ENCODE measurements around the gene BLTP3B. TPM values are rescaled to one million over a fixed set of nuclear protein-coding genes. Genes with fewer than 3 reads are reported as not detected.

Gene BLTP3B
- total and polyA plus RNA-seq, 5 experiments from 2014 or later = 9.7 to 22.4 (median 14.8) TPM

GRCh38 chr12:100157427-100157821 is 14.8 kb upstream of the BLTP3B start:
- H3K4me3 Mint-ChIP-seq = no peak overlapping the region
- no peak overlapping the region for H3K27ac Mint-ChIP-seq
- peaks cover 0 to 2% (median 0%) of the 10 kb centered on the region in 3 donors for H3K36me3 Mint-ChIP-seq
- peaks cover 3 to 7% (median 4%) of the 10 kb centered on the region in 4 donors for H3K4me1 Mint-ChIP-seq
- POLR2A ChIA-PET = no interaction called here
- H3K9me3 Mint-ChIP-seq = no peaks in the 10 kb centered on the region
- DNase-seq = no peak
- peaks cover 0 to 3% (median 0%) of the 10 kb centered on the region in 5 donors for H3K27me3 Mint-ChIP-seq
- no peak for ATAC-seq

- Mint-ChIP-seq H3K4me3 (no peak overlapping the region), H3K27ac (no peak overlapping the region), H3K9me3 (no peaks in the 10 kb centered on the region), H3K4me1 (peaks cover 3 to 7% (median 4%) of the 10 kb centered on the region in 4 donors), H3K36me3 (peaks cover 0 to 2% (median 0%) of the 10 kb centered on the region in 3 donors), H3K27me3 (peaks cover 0 to 3% (median 0%) of the 10 kb centered on the region in 5 donors)
- DNase-seq = no peak
- POLR2A ChIA-PET = no interaction called here
- no peak for ATAC-seq
Observed at GRCh38 chr12:100156731-100157426, 14.2 kb upstream of the BLTP3B start.

GRCh38 chr12:100154474-100155247 is 12.0 kb upstream of the BLTP3B start:
- peak; percentile 57 to 79 for ATAC-seq
- peaks cover 0 to 2% (median 0%) of the 10 kb centered on the region in 3 donors for H3K36me3 Mint-ChIP-seq
- H3K4me3 Mint-ChIP-seq = no peak overlapping the region
- POLR2A ChIA-PET = interaction anchor here (0.7 to 1.6 kb wide), 4 partner anchors 10 to 47 kb away, joined by 3 read pairs; partner anchors contain the start of gene ACTR6
- peak overlapping the region in 1 of 10 donors; percentile 40 for H3K27ac Mint-ChIP-seq
- DNase-seq = peak; percentile 38 to 82 (median 60)
- peaks cover 0 to 3% (median 0%) of the 10 kb centered on the region in 5 donors for H3K27me3 Mint-ChIP-seq
- peaks cover 3 to 7% (median 4%) of the 10 kb centered on the region in 4 donors for H3K4me1 Mint-ChIP-seq
- H3K9me3 Mint-ChIP-seq = no peaks in the 10 kb centered on the region

GRCh38 chr12:100153131-100153530 is 10.5 kb upstream of the BLTP3B start:
- Mint-ChIP-seq H3K9me3 (no peaks in the 10 kb centered on the region), H3K4me1 (peaks cover 3 to 7% (median 4%) of the 10 kb centered on the region in 4 donors), H3K27me3 (peaks cover 0 to 3% (median 0%) of the 10 kb centered on the region in 5 donors), H3K27ac (no peak overlapping the region), H3K36me3 (no peaks in the 10 kb centered on the region), H3K4me3 (no peak overlapping the region)
- no peak for ATAC-seq
- DNase-seq = no peak
- POLR2A ChIA-PET = no interaction called here

- Mint-ChIP-seq H3K27me3 (peaks cover 0 to 3% (median 0%) of the 10 kb centered on the region in 5 donors), H3K36me3 (no peaks in the 10 kb centered on the region), H3K27ac (peak overlapping the region in 1 of 10 donors; percentile 25), H3K9me3 (no peaks in the 10 kb centered on the region), H3K4me1 (peaks cover 3 to 7% (median 4%) of the 10 kb centered on the region in 4 donors), H3K4me3 (no peak overlapping the region)
- POLR2A ChIA-PET = no interaction called here
- ATAC-seq (no peak), DNase-seq (no peak)
Observed at GRCh38 chr12:100151769-100152168, 9.1 kb upstream of the BLTP3B start.

GRCh38 chr12:100146252-100146651 is 3.6 kb upstream of the BLTP3B start:
- no peaks in the 10 kb centered on the region for H3K36me3 Mint-ChIP-seq
- H3K9me3 Mint-ChIP-seq = no peaks in the 10 kb centered on the region
- H3K27ac Mint-ChIP-seq = no peak overlapping the region
- POLR2A ChIA-PET = no interaction called here
- no peak for ATAC-seq
- H3K27me3 Mint-ChIP-seq = peaks cover 0 to 2% (median 0%) of the 10 kb centered on the region in 5 donors
- H3K4me1 Mint-ChIP-seq = peaks cover 2 to 15% (median 14%) of the 10 kb centered on the region in 4 donors
- no peak for DNase-seq
- H3K4me3 Mint-ChIP-seq = no peak overlapping the region

- peaks cover 4 to 19% (median 16%) of the 10 kb centered on the region in 4 donors for H3K4me1 Mint-ChIP-seq
- no peak overlapping the region for H3K27ac Mint-ChIP-seq
- no peak for DNase-seq
- POLR2A ChIA-PET = interaction anchor here (0.9 kb wide), 1 partner anchor 9 kb away, joined by 3 read pairs; no protein-coding TSS in a partner anchor
- H3K4me3 Mint-ChIP-seq = no peak overlapping the region
- H3K36me3 Mint-ChIP-seq = no peaks in the 10 kb centered on the region
- H3K27me3 Mint-ChIP-seq = peaks cover 0 to 2% (median 0%) of the 10 kb centered on the region in 5 donors
- H3K9me3 Mint-ChIP-seq = no peaks in the 10 kb centered on the region
- ATAC-seq = no peak
Observed at GRCh38 chr12:100145643-100146042, 3.0 kb upstream of the BLTP3B start.

- no peaks in the 10 kb centered on the region for H3K27me3 Mint-ChIP-seq
- no peaks in the 10 kb centered on the region for H3K9me3 Mint-ChIP-seq
- H3K4me1 Mint-ChIP-seq = peaks cover 19 to 50% (median 39%) of the 10 kb centered on the region in 4 donors
- POLR2A ChIA-PET = no interaction called here
- DNase-seq = peak in 8 of 10 donors; percentile 14 to 80 (median 44)
- peak; percentile 61 for ATAC-seq
- H3K36me3 Mint-ChIP-seq = no peaks in the 10 kb centered on the region
- peak overlapping the region; percentile 90 to 98 (median 96) for H3K4me3 Mint-ChIP-seq
- peak overlapping the region; percentile 92 to 98 (median 96) for H3K27ac Mint-ChIP-seq
Observed at GRCh38 chr12:100141998-100142850, 450 bp downstream of the BLTP3B start.

- POLR2A ChIA-PET = no interaction called here
- H3K4me3 Mint-ChIP-seq = peak overlapping the region; percentile 90 to 98 (median 96)
- H3K4me1 Mint-ChIP-seq = peaks cover 22 to 54% (median 44%) of the 10 kb centered on the region in 4 donors
- no peaks in the 10 kb centered on the region for H3K9me3 Mint-ChIP-seq
- peak overlapping the region; percentile 88 to 96 (median 94) for H3K27ac Mint-ChIP-seq
- no peaks in the 10 kb centered on the region for H3K27me3 Mint-ChIP-seq
- peak in 2 of 10 donors; percentile 2 to 11 for DNase-seq
- peaks cover 0 to 3% (median 0%) of the 10 kb centered on the region in 3 donors for H3K36me3 Mint-ChIP-seq
- no peak for ATAC-seq
Observed at GRCh38 chr12:100141666-100141997, 1.0 kb downstream of the BLTP3B start.

- no peak for DNase-seq
- ATAC-seq = no peak
- Mint-ChIP-seq H3K36me3 (peaks cover 0 to 3% (median 3%) of the 10 kb centered on the region in 3 donors), H3K27ac (peak overlapping the region in 5 of 10 donors; percentile 14 to 54 (median 19)), H3K27me3 (no peaks in the 10 kb centered on the region), H3K9me3 (no peaks in the 10 kb centered on the region), H3K4me1 (peaks cover 27 to 65% (median 58%) of the 10 kb centered on the region in 4 donors), H3K4me3 (no peak overlapping the region)
- POLR2A ChIA-PET = interaction anchor here (0.6 kb wide), 1 partner anchor 85 kb away, joined by 4 read pairs; no protein-coding TSS in a partner anchor
Observed at GRCh38 chr12:100138803-100139098, 3.9 kb downstream of the BLTP3B start.

- POLR2A ChIA-PET = interaction anchor here (0.6 kb wide), 2 partner anchors 11 to 86 kb away, joined by 3 to 4 read pairs; no protein-coding TSS in a partner anchor
- ATAC-seq (no peak), DNase-seq (peak in 1 of 10 donors; percentile 14)
- Mint-ChIP-seq H3K9me3 (no peaks in the 10 kb centered on the region), H3K4me1 (peaks cover 25 to 65% (median 54%) of the 10 kb centered on the region in 4 donors), H3K27ac (peak overlapping the region in 5 of 10 donors; percentile 14 to 54 (median 19)), H3K27me3 (no peaks in the 10 kb centered on the region), H3K4me3 (no peak overlapping the region), H3K36me3 (peaks cover 0 to 5% (median 4%) of the 10 kb centered on the region in 3 donors)
Observed at GRCh38 chr12:100138048-100138802, 4.4 kb downstream of the BLTP3B start.

Measured in naive thymus-derived CD8-positive, alpha-beta T cell (primary cell).